ENCODE measurements around the gene MDM2.

Gene MDM2

DNA sequence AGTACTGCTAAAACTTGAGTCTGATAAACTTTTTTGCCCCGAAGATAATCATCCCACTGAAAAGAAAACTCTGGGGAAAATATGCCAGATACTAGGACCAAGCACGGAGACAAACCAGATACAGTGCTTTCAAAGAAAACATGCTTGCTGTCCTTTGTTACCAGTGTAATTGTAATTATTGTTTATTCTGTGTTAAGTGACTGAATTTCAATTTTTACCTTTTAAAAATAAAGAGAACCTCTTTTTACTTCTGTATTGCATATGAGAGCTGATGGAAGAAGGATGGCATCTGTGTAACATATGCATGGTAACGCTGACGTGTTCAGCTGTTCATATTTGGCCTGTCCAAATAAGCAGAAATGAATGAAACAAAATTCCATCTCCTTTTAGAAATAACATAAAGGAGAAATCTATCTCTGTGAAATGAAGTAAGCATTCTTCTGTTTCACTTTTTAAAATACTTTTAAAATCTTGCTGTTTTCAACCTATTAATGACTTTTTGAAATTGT lies 39.5 kb upstream of the MDM2 start:
- TF ChIP-seq PPARA (CRISPR knock-in tag; IDR thresholded peaks at IDR 0.05; ENCODE audit: borderline replicate concordance): no peak
- no peak for TF ChIP-seq TCF4 (CRISPR knock-in tag; IDR thresholded peaks at IDR 0.05; ENCODE audit: borderline replicate concordance)
- TF ChIP-seq CSDC2 (CRISPR knock-in tag; IDR thresholded peaks at IDR 0.05): no peak
- no peak for TF ChIP-seq RARB (CRISPR knock-in tag; IDR thresholded peaks at IDR 0.05)
- no peak for TF ChIP-seq BACH2 (CRISPR knock-in tag; IDR thresholded peaks at IDR 0.05; ENCODE audit: borderline replicate concordance)
- TF ChIP-seq ZNF565 (CRISPR knock-in tag; conservative IDR thresholded peaks at IDR 0.05; ENCODE audit: low read depth): no peak
- TF ChIP-seq ZNF70 (CRISPR knock-in tag; IDR thresholded peaks at IDR 0.05): no peak
- no peak for TF ChIP-seq ZFP3 (CRISPR knock-in tag; IDR thresholded peaks at IDR 0.05)
- TF ChIP-seq, protein P1, sequence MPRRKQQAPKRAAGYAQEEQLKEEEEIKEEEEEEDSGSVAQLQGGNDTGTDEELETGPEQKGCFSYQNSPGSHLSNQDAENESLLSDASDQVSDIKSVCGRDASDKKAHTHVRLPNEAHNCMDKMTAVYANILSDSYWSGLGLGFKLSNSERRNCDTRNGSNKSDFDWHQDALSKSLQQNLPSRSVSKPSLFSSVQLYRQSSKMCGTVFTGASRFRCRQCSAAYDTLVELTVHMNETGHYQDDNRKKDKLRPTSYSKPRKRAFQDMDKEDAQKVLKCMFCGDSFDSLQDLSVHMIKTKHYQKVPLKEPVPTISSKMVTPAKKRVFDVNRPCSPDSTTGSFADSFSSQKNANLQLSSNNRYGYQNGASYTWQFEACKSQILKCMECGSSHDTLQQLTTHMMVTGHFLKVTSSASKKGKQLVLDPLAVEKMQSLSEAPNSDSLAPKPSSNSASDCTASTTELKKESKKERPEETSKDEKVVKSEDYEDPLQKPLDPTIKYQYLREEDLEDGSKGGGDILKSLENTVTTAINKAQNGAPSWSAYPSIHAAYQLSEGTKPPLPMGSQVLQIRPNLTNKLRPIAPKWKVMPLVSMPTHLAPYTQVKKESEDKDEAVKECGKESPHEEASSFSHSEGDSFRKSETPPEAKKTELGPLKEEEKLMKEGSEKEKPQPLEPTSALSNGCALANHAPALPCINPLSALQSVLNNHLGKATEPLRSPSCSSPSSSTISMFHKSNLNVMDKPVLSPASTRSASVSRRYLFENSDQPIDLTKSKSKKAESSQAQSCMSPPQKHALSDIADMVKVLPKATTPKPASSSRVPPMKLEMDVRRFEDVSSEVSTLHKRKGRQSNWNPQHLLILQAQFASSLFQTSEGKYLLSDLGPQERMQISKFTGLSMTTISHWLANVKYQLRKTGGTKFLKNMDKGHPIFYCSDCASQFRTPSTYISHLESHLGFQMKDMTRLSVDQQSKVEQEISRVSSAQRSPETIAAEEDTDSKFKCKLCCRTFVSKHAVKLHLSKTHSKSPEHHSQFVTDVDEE (CRISPR knock-in tag; IDR thresholded peaks at IDR 0.05): no peak
- TF ChIP-seq ZNF8 (CRISPR knock-in tag; IDR thresholded peaks at IDR 0.05): no peak
- TF ChIP-seq TOX (CRISPR knock-in tag; IDR thresholded peaks at IDR 0.05; ENCODE audit: borderline replicate concordance): no peak
- TF ChIP-seq, protein P2, sequence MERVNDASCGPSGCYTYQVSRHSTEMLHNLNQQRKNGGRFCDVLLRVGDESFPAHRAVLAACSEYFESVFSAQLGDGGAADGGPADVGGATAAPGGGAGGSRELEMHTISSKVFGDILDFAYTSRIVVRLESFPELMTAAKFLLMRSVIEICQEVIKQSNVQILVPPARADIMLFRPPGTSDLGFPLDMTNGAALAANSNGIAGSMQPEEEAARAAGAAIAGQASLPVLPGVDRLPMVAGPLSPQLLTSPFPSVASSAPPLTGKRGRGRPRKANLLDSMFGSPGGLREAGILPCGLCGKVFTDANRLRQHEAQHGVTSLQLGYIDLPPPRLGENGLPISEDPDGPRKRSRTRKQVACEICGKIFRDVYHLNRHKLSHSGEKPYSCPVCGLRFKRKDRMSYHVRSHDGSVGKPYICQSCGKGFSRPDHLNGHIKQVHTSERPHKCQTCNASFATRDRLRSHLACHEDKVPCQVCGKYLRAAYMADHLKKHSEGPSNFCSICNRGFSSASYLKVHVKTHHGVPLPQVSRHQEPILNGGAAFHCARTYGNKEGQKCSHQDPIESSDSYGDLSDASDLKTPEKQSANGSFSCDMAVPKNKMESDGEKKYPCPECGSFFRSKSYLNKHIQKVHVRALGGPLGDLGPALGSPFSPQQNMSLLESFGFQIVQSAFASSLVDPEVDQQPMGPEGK (CRISPR knock-in tag; IDR thresholded peaks at IDR 0.05; ENCODE audit: borderline replicate concordance): no peak
- TF ChIP-seq, protein P3, sequence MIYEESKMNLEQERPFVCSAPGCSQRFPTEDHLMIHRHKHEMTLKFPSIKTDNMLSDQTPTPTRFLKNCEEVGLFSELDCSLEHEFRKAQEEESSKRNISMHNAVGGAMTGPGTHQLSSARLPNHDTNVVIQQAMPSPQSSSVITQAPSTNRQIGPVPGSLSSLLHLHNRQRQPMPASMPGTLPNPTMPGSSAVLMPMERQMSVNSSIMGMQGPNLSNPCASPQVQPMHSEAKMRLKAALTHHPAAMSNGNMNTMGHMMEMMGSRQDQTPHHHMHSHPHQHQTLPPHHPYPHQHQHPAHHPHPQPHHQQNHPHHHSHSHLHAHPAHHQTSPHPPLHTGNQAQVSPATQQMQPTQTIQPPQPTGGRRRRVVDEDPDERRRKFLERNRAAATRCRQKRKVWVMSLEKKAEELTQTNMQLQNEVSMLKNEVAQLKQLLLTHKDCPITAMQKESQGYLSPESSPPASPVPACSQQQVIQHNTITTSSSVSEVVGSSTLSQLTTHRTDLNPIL (CRISPR knock-in tag; IDR thresholded peaks at IDR 0.05; ENCODE audit: low read depth): no peak

DNA sequence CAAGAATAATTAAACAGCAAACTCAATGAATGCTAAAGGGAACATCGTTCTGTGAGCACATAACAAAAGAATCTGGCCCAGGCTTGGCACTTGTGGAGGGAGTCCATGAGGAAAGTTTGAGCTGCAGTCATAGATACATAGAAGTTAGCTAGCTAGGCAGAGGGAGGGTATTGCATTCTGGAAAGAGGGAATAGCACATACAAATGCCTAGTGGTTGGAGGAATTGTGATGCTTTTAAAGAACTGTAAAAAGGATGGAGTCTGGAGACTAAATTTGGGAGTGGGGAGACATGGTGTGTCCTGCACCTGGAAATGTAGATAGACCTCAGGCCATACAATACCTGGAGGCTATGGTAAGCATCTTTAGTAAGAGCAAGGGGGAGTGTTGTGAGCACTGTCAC lies 38.0 kb upstream of the MDM2 start:
- TF ChIP-seq ZNF565 (CRISPR knock-in tag; conservative IDR thresholded peaks at IDR 0.05; ENCODE audit: low read depth): no peak
- TF ChIP-seq, protein P3 (CRISPR knock-in tag; IDR thresholded peaks at IDR 0.05; ENCODE audit: low read depth): no peak
- no peak for TF ChIP-seq ARNTL (CRISPR knock-in tag; IDR thresholded peaks at IDR 0.05; ENCODE audit: borderline replicate concordance, low read depth)
- no peak for TF ChIP-seq ZNF70 (CRISPR knock-in tag; IDR thresholded peaks at IDR 0.05)
- no peak for TF ChIP-seq TOX (CRISPR knock-in tag; IDR thresholded peaks at IDR 0.05; ENCODE audit: borderline replicate concordance)
- TF ChIP-seq TCF4 (CRISPR knock-in tag; IDR thresholded peaks at IDR 0.05; ENCODE audit: borderline replicate concordance): no peak
- TF ChIP-seq ZC3H10 (CRISPR knock-in tag; IDR thresholded peaks at IDR 0.05): no peak
- TF ChIP-seq ZNF8 (CRISPR knock-in tag; IDR thresholded peaks at IDR 0.05): no peak
- no peak for TF ChIP-seq BACH2 (CRISPR knock-in tag; IDR thresholded peaks at IDR 0.05; ENCODE audit: borderline replicate concordance)
- TF ChIP-seq ISL1 (CRISPR knock-in tag; IDR thresholded peaks at IDR 0.05): no peak
- TF ChIP-seq RARB (CRISPR knock-in tag; IDR thresholded peaks at IDR 0.05): no peak
- TF ChIP-seq, protein P4, sequence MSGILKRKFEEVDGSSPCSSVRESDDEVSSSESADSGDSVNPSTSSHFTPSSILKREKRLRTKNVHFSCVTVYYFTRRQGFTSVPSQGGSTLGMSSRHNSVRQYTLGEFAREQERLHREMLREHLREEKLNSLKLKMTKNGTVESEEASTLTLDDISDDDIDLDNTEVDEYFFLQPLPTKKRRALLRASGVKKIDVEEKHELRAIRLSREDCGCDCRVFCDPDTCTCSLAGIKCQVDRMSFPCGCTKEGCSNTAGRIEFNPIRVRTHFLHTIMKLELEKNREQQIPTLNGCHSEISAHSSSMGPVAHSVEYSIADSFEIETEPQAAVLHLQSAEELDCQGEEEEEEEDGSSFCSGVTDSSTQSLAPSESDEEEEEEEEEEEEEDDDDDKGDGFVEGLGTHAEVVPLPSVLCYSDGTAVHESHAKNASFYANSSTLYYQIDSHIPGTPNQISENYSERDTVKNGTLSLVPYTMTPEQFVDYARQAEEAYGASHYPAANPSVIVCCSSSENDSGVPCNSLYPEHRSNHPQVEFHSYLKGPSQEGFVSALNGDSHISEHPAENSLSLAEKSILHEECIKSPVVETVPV (CRISPR knock-in tag; IDR thresholded peaks at IDR 0.05): no peak
- no peak for TF ChIP-seq ZFP3 (CRISPR knock-in tag; IDR thresholded peaks at IDR 0.05)
- TF ChIP-seq, protein P5, sequence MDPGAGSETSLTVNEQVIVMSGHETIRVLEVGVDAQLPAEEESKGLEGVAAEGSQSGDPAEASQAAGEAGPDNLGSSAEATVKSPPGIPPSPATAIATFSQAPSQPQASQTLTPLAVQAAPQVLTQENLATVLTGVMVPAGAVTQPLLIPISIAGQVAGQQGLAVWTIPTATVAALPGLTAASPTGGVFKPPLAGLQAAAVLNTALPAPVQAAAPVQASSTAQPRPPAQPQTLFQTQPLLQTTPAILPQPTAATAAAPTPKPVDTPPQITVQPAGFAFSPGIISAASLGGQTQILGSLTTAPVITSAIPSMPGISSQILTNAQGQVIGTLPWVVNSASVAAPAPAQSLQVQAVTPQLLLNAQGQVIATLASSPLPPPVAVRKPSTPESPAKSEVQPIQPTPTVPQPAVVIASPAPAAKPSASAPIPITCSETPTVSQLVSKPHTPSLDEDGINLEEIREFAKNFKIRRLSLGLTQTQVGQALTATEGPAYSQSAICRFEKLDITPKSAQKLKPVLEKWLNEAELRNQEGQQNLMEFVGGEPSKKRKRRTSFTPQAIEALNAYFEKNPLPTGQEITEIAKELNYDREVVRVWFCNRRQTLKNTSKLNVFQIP (CRISPR knock-in tag; IDR thresholded peaks at IDR 0.05; ENCODE audit: borderline replicate concordance, low read depth): no peak
- no peak for TF ChIP-seq PPARA (CRISPR knock-in tag; IDR thresholded peaks at IDR 0.05; ENCODE audit: borderline replicate concordance)
- TF ChIP-seq OSR1 (CRISPR knock-in tag; IDR thresholded peaks at IDR 0.05): no peak
- no peak for TF ChIP-seq ZFP30 (CRISPR knock-in tag; IDR thresholded peaks at IDR 0.05)
- TF ChIP-seq, protein P1 (CRISPR knock-in tag; IDR thresholded peaks at IDR 0.05): no peak
- TF ChIP-seq CSDC2 (CRISPR knock-in tag; IDR thresholded peaks at IDR 0.05): no peak
- no peak for TF ChIP-seq GLIS3 (CRISPR knock-in tag; IDR thresholded peaks at IDR 0.05)
- no peak for ATAC-seq

More for the DNA sequence above, 39.5 kb upstream of the MDM2 start:
- ATAC-seq: no peak
